H9 (cell line): ENCODE data around the gene IREB2. TPM values are rescaled to one million over a fixed set of nuclear protein-coding genes. Genes with fewer than 3 reads are reported as not detected.
A peak's percentile ranks its signal among the peaks of the same experiment; 100 is the strongest.

Experiments used
- DNase-seq: peaks from one replicate; pipeline ENCODE4 v3.0.0-alpha.2; 2017
- H2AFZ ChIP-seq: one replicate; pipeline ENCODE4 v1.6.1; 2013; ENCODE audit warnings: mild to moderate bottlenecking, low read length, control low read depth, moderate library complexity
- H2AK5ac ChIP-seq: 2 replicates; pipeline ENCODE4 v1.6.1; 2013; ENCODE audit warnings: low read length, control low read depth, mixed read lengths; ENCODE audit not compliant: insufficient read length
- H2BK120ac ChIP-seq: one replicate; pipeline ENCODE4 v1.6.1; 2013; ENCODE audit warnings: low read depth, mild to moderate bottlenecking, low read length, control low read depth, inconsistent platforms; ENCODE audit not compliant: poor library complexity, severe bottlenecking
- H2BK12ac ChIP-seq: 2 replicates; pipeline ENCODE4 v1.6.1; 2013; ENCODE audit warnings: low read length, control low read depth, mixed read lengths, low read depth; ENCODE audit not compliant: insufficient read length
- H2BK15ac ChIP-seq: 2 replicates; pipeline ENCODE4 v1.6.1; 2013; ENCODE audit warnings: low read depth, low read length, control low read depth
- H2BK20ac ChIP-seq: one replicate; pipeline ENCODE4 v1.6.1; 2013; ENCODE audit warnings: low read depth, mild to moderate bottlenecking, low read length, control low read depth, inconsistent platforms; ENCODE audit not compliant: poor library complexity, severe bottlenecking
- H2BK5ac ChIP-seq: 2 replicates; pipeline ENCODE4 v1.6.1; 2013; ENCODE audit warnings: low read length, control low read depth, mixed read lengths; ENCODE audit not compliant: insufficient read length
- H3K14ac ChIP-seq: 2 replicates; pipeline ENCODE4 v1.6.1; 2013; ENCODE audit warnings: low read length, control low read depth; ENCODE audit not compliant: insufficient read depth
- H3K18ac ChIP-seq: 2 replicates; pipeline ENCODE4 v1.6.1; 2013; ENCODE audit warnings: low read depth, mild to moderate bottlenecking, mixed read lengths, low read length, control low read depth; ENCODE audit not compliant: insufficient read length
- H3K23ac ChIP-seq: 2 replicates; pipeline ENCODE4 v1.6.1; 2013; ENCODE audit warnings: low read length, control low read depth, mixed read lengths, low read depth; ENCODE audit not compliant: insufficient read length
- H3K23me2 ChIP-seq: 2 replicates; pipeline ENCODE4 v1.6.1; 2013; ENCODE audit warnings: low read depth, mild to moderate bottlenecking, mixed read lengths, low read length, control low read depth; ENCODE audit not compliant: insufficient read length, poor library complexity, severe bottlenecking
- H3K27ac ChIP-seq: 2 replicates; pipeline ENCODE4 v1.5.1; 2013; ENCODE audit warnings: low read length, control low read depth, mixed read lengths, low read depth; ENCODE audit not compliant: insufficient read length
- H3K27me3 ChIP-seq: 2 replicates; pipeline ENCODE4 v1.6.1; 2013; ENCODE audit warnings: low read length, control low read depth, inconsistent platforms; ENCODE audit not compliant: insufficient read depth
- H3K4ac ChIP-seq: 2 replicates; pipeline ENCODE4 v1.6.1; 2013; ENCODE audit warnings: low read depth, mild to moderate bottlenecking, control low read depth, inconsistent platforms, low read length, moderate library complexity
- H3K4me1 ChIP-seq: 2 replicates; pipeline ENCODE4 v1.6.1; 2013; ENCODE audit warnings: low read length, control low read depth, inconsistent platforms; ENCODE audit not compliant: insufficient read depth
- H3K4me2 ChIP-seq: 2 replicates; pipeline ENCODE4 v1.6.1; 2013; ENCODE audit warnings: low read length, control low read depth, mixed read lengths; ENCODE audit not compliant: insufficient read length, insufficient read depth
- H3K56ac ChIP-seq: 2 replicates; pipeline ENCODE4 v1.6.1; 2013; ENCODE audit warnings: low read depth, mild to moderate bottlenecking, mixed read lengths, low read length, control low read depth; ENCODE audit not compliant: insufficient read length
- H3K79me1 ChIP-seq: 2 replicates; pipeline ENCODE4 v1.6.1; 2013; ENCODE audit warnings: low read depth, mild to moderate bottlenecking, moderate library complexity, low read length, control low read depth, inconsistent platforms; ENCODE audit not compliant: insufficient read depth, poor library complexity, severe bottlenecking
- H3K79me2 ChIP-seq: 2 replicates; pipeline ENCODE4 v1.6.1; 2013; ENCODE audit warnings: low read length, control low read depth, inconsistent platforms; ENCODE audit not compliant: insufficient read depth
- H3K9ac ChIP-seq: 2 replicates; pipeline ENCODE4 v1.6.1; 2013; ENCODE audit warnings: low read length, control low read depth, mixed read lengths; ENCODE audit not compliant: insufficient read length; ENCODE audit errors: extremely low read depth
- H3K9me3 ChIP-seq: one replicate; pipeline ENCODE4 v1.6.1; 2013; ENCODE audit warnings: low read depth, low read length, inconsistent platforms; ENCODE audit not compliant: control insufficient read depth
- H3T11ph ChIP-seq: one replicate; pipeline ENCODE4 v1.6.1; 2013; ENCODE audit warnings: mild to moderate bottlenecking, low read length, control low read depth, inconsistent platforms
- H4K20me1 ChIP-seq: one replicate; pipeline ENCODE4 v1.6.1; 2013; ENCODE audit not compliant: control insufficient read depth, insufficient read length, insufficient read depth
- H4K5ac ChIP-seq: 2 replicates; pipeline ENCODE4 v1.6.1; 2013; ENCODE audit warnings: low read depth, mild to moderate bottlenecking, mixed read lengths, low read length, control low read depth; ENCODE audit not compliant: insufficient read length
- H4K8ac ChIP-seq: replicated peaks from 2 replicates; pipeline ENCODE4 v1.6.1; 2013; ENCODE audit warnings: low read length, control low read depth, mixed read lengths, low read depth; ENCODE audit not compliant: insufficient read length
- H4K91ac ChIP-seq: 2 replicates; pipeline ENCODE4 v1.6.1; 2013; ENCODE audit warnings: low read depth, mild to moderate bottlenecking, moderate library complexity, mixed read lengths, low read length, control low read depth; ENCODE audit not compliant: insufficient read length
- H3K27ac Mint-ChIP-seq, 3 experiments: 2 replicates in 2 of 3; 3 replicates in 1 of 3; pipeline ENCODE4 v1.8.0; 2020 to 2021; ENCODE audit warnings: mixed read lengths in 3 of 3, mild to moderate bottlenecking in 1 of 3, moderate library complexity in 1 of 3
- H3K27me3 Mint-ChIP-seq: 2 replicates; pipeline ENCODE4 v1.8.0; 2021; ENCODE audit warnings: low read depth, mild to moderate bottlenecking, moderate library complexity, mixed read lengths
- H3K36me3 Mint-ChIP-seq, 3 experiments: 2 replicates in 2 of 3; 3 replicates in 1 of 3; pipeline ENCODE4 v1.8.0; 2020 to 2021; ENCODE audit warnings: low read depth in 3 of 3, mixed read lengths in 3 of 3; ENCODE audit not compliant: insufficient read depth in 1 of 3
- H3K4me1 Mint-ChIP-seq, 2 experiments: 2 replicates each; pipeline ENCODE4 v1.8.0; 2020; ENCODE audit warnings: mixed read lengths in 2 of 2
- H3K4me3 Mint-ChIP-seq, 2 experiments: 2 replicates in 1 of 2; 3 replicates in 1 of 2; pipeline ENCODE4 v1.8.0; 2020 to 2021; ENCODE audit warnings: mild to moderate bottlenecking in 2 of 2, mixed read lengths in 2 of 2, moderate library complexity in 1 of 2
- H3K9me3 Mint-ChIP-seq, 2 experiments: 2 replicates in 1 of 2; 3 replicates in 1 of 2; pipeline ENCODE4 v1.8.0; 2020; ENCODE audit warnings: mild to moderate bottlenecking in 2 of 2, mixed read lengths in 2 of 2, moderate library complexity in 1 of 2
- WGBS: extraction: QIAGEN DNeasy Blood & Tissue Kit; methylation state at CpG from one replicate; pipeline ENCODE4 v1.1.7; 2013; ENCODE audit warnings: missing lambda C conversion rate, low lambda C conversion rate, mixed read lengths; ENCODE audit not compliant: insufficient read length; ENCODE audit errors: extremely low coverage; 5-methylcytosine and 5-hydroxymethylcytosine counted together
- total RNA-seq: library from RNA; stranded (reverse); gene quantifications from 2 replicates; pipeline ENCODE4 v1.2.1, GENCODE V29; 2021
- TF ChIP-seq, protein P1 (sequence below): fragments of 200-600 bp; sonication (generic); conservative IDR thresholded peaks from 3 replicates; pipeline ENCODE4 v1.8.0; 2021; ENCODE audit warnings: antibody characterized with exemption, mild to moderate bottlenecking

The IREB2 gene
- total RNA-seq, 1 experiment from 2014 or later, result 87.6 TPM

DNA sequence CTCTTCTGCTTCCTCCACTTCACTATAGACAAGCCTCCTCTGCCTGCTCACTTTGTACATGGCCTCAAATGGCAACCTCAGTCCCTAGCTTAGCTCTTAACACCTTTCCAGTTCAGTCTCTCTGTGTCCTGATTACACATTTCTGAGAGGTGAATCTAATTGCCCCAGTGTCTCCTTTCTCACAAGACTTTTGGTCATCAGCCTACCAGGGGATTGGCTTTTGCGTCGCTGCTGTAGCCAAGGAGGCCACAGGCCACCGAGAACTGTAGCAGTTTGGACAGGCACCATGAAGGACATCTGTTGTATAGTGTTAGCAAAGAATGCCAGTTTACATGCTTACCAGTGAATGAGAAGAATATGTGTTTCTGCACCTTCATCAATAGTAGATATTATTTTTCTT is 8.5 kb downstream of the IREB2 start:
- Mint-ChIP-seq H3K27me3 (no peaks in the 10 kb centered on the region), H3K9me3 (no peaks in the 10 kb centered on the region), H3K36me3 (peaks cover 17 to 58% (median 55%) of the 10 kb centered on the region in 3 experiments; a peak in 6 of 7 replicates), H3K27ac (peak overlapping the region in 2 of 3 experiments; percentile 5 to 45; a peak in 1 of 7 replicates), H3K4me3 (no peak overlapping the region), H3K4me1 (no peaks in the 10 kb centered on the region)
- Histone ChIP-seq H2AK5ac (no peak overlapping the region), H3K18ac (no peak overlapping the region), H3K23ac (no peak overlapping the region), H2BK12ac (no peak overlapping the region), H2BK15ac (no peak overlapping the region), H3K9ac (no peak overlapping the region), H3K27ac (no peak overlapping the region), H3K4ac (no peak overlapping the region), H4K91ac (no peak overlapping the region), H3K14ac (no peak overlapping the region), H3K79me1 (peaks cover 16% of the 10 kb centered on the region), H4K5ac (no peak overlapping the region), H3K9me3 (no peaks in the 10 kb centered on the region), H3K56ac (no peak overlapping the region), H4K20me1 (no peaks in the 10 kb centered on the region), H4K8ac (no peak overlapping the region), H3K27me3 (no peaks in the 10 kb centered on the region), H2BK120ac (no peak overlapping the region), H2BK20ac (no peak overlapping the region), H3K4me1 (no peaks in the 10 kb centered on the region), H3T11ph (no peak overlapping the region), H2BK5ac (no peak overlapping the region), H3K4me2 (no peak overlapping the region), H3K23me2 (no peaks in the 10 kb centered on the region), H3K79me2 (peaks cover 34% of the 10 kb centered on the region), H2AFZ (no peak overlapping the region)
- TF ChIP-seq, protein P1, sequence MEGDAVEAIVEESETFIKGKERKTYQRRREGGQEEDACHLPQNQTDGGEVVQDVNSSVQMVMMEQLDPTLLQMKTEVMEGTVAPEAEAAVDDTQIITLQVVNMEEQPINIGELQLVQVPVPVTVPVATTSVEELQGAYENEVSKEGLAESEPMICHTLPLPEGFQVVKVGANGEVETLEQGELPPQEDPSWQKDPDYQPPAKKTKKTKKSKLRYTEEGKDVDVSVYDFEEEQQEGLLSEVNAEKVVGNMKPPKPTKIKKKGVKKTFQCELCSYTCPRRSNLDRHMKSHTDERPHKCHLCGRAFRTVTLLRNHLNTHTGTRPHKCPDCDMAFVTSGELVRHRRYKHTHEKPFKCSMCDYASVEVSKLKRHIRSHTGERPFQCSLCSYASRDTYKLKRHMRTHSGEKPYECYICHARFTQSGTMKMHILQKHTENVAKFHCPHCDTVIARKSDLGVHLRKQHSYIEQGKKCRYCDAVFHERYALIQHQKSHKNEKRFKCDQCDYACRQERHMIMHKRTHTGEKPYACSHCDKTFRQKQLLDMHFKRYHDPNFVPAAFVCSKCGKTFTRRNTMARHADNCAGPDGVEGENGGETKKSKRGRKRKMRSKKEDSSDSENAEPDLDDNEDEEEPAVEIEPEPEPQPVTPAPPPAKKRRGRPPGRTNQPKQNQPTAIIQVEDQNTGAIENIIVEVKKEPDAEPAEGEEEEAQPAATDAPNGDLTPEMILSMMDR, result no peak
- DNase-seq, result no peak
- no CpG with 5 or more reads among the region's 3 CpGs for WGBS
